Measurements from ENCODE around the gene TMEM163. TPM values are rescaled to one million over a fixed set of nuclear protein-coding genes. Genes with fewer than 3 reads are reported as not detected.

Gene TMEM163
- polyA plus RNA-seq, 1 experiment = not detected

DNA sequence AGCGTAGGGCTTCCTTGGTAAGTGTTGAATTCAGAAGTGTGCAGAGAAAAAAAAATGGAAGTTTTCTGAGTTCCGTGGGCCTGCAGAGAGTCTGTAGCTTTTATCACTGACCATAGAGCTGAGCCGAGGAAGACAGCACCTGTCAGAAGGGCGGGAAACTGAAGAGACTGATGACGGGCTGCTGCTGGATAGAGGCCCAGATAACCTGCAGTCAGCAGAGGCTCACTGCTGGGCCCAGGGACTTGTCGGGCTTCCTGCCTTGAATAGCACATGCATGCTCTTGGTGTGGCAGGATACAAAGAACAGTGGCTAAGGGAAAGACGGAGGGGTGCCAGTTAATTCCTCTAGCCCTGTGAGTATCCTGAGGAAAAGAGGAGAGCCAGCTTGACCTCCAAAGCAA lies 298.5 kb downstream of the TMEM163 start:
- no peak for TF ChIP-seq CTCF (IDR thresholded peaks at IDR 0.05; ENCODE audit: low read depth, low read length)
- no peak overlapping the region for H3K4me3 ChIP-seq (ENCODE audit: low read depth, low read length)
- DNase-seq (ENCODE audit: low read depth, low spot score) = no peak
- ChIA-PET CTCF (interaction anchor here (2.8 to 4.7 kb wide), 2 partner anchors 8 to 31 kb away, joined by 9 to 34 read pairs; no protein-coding TSS in a partner anchor), POLR2A (no interaction called here)
- no peaks in the 10 kb centered on the region for H3K27me3 ChIP-seq (ENCODE audit: control insufficient read depth, insufficient read depth, low read length)
- H3K9me3 ChIP-seq (ENCODE audit: control insufficient read depth, insufficient read depth, low read length) = no peaks in the 10 kb centered on the region
- H3K27ac ChIP-seq (ENCODE audit: low read depth, low read length) = no peak overlapping the region

DNA sequence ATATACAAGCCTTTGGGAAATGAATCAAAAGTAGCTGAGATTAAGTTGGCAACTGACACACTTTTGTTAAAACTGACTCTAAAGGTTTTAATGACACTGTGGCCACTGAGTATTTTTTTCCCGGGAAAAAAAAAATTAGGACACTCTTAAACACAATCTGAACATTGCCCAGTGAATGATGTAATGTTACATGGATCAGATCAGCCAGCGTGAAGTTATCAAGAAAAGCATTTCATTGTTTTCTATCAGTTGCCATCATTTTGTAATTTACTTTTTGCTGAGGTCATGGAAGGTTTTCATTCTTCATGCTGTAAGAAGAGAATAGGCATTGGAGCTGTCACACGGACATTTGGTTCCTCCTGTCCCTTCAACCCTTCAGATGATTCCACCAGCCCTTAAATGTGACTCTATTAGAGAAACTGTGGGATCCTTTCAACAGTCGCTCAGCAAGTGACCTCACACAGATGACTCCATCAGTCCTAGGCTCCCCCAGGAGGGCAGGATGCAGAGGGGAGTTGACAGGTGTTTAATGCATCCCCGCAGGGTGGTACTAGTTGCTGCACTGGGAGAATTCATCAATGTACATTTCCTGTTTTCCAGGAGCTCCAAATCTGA lies 300.7 kb downstream of the TMEM163 start:
- H3K27ac ChIP-seq (ENCODE audit: low read depth, low read length) = no peak overlapping the region
- H3K4me3 ChIP-seq (ENCODE audit: low read depth, low read length) = no peak overlapping the region
- no peak for TF ChIP-seq CTCF (IDR thresholded peaks at IDR 0.05; ENCODE audit: low read depth, low read length)
- H3K9me3 ChIP-seq (ENCODE audit: control insufficient read depth, insufficient read depth, low read length) = no peaks in the 10 kb centered on the region
- ChIA-PET POLR2A (interaction anchor here (1.2 kb wide), 1 partner anchor 531 kb away, joined by 3 read pairs; no protein-coding TSS in a partner anchor), CTCF (interaction anchor here (0.9 to 4.7 kb wide), 4 partner anchors 12 to 533 kb away, joined by 3 to 34 read pairs (median 3); no protein-coding TSS in a partner anchor)
- H3K27me3 ChIP-seq (ENCODE audit: control insufficient read depth, insufficient read depth, low read length) = no peaks in the 10 kb centered on the region
- no peak for DNase-seq (ENCODE audit: low read depth, low spot score)

- no peak overlapping the region for H3K27ac ChIP-seq (ENCODE audit: low read depth, low read length)
- H3K4me3 ChIP-seq (ENCODE audit: low read depth, low read length) = no peak overlapping the region
- no peaks in the 10 kb centered on the region for H3K9me3 ChIP-seq (ENCODE audit: control insufficient read depth, insufficient read depth, low read length)
- ChIA-PET POLR2A (no interaction called here), CTCF (interaction anchor here (0.6 to 4.7 kb wide), 3 partner anchors 34 to 82 kb away, joined by 4 to 34 read pairs (median 4); no protein-coding TSS in a partner anchor)
- DNase-seq (ENCODE audit: low read depth, low spot score) = no peak
- no peaks in the 10 kb centered on the region for H3K27me3 ChIP-seq (ENCODE audit: control insufficient read depth, insufficient read depth, low read length)
- no peak for TF ChIP-seq CTCF (IDR thresholded peaks at IDR 0.05; ENCODE audit: low read depth, low read length)
Measured at GRCh38 chr2:134416637-134417036, 302.2 kb downstream of the TMEM163 start.

GRCh38 chr2:134416018-134416417 lies 302.8 kb downstream of the TMEM163 start:
- POLR2A ChIA-PET = no interaction called here
- Histone ChIP-seq H3K9me3 (ENCODE audit: control insufficient read depth, insufficient read depth, low read length) (no peaks in the 10 kb centered on the region), H3K27me3 (ENCODE audit: control insufficient read depth, insufficient read depth, low read length) (no peaks in the 10 kb centered on the region), H3K27ac (ENCODE audit: low read depth, low read length) (no peak overlapping the region), H3K4me3 (ENCODE audit: low read depth, low read length) (no peak overlapping the region)
- CTCF ChIA-PET = interaction anchor here (0.6 to 0.7 kb wide), 2 partner anchors 46 to 82 kb away, joined by 4 read pairs; no protein-coding TSS in a partner anchor
- TF ChIP-seq CTCF (IDR thresholded peaks at IDR 0.05; ENCODE audit: low read depth, low read length) = no peak
- DNase-seq (ENCODE audit: low read depth, low spot score) = no peak

- Histone ChIP-seq H3K27me3 (ENCODE audit: control insufficient read depth, insufficient read depth, low read length) (no peaks in the 10 kb centered on the region), H3K9me3 (ENCODE audit: control insufficient read depth, insufficient read depth, low read length) (no peaks in the 10 kb centered on the region), H3K4me3 (ENCODE audit: low read depth, low read length) (no peak overlapping the region), H3K27ac (ENCODE audit: low read depth, low read length) (no peak overlapping the region)
- POLR2A ChIA-PET = interaction anchor here (1.0 kb wide), 1 partner anchor 281 kb away, joined by 3 read pairs; no protein-coding TSS in a partner anchor
- TF ChIP-seq CTCF (IDR thresholded peaks at IDR 0.05; ENCODE audit: low read depth, low read length) = no peak
- CTCF ChIA-PET = interaction anchor here (1.1 to 4.9 kb wide), 5 partner anchors 14 to 530 kb away, joined by 3 to 60 read pairs (median 38); no protein-coding TSS in a partner anchor
- DNase-seq (ENCODE audit: low read depth, low spot score) = no peak
Measured at GRCh38 chr2:134413912-134414311, 304.9 kb downstream of the TMEM163 start.
